BE2C (cell line): ENCODE data around the gene KLHDC9.

Experiments
- DNase-seq: peaks from one replicate; pipeline ENCODE4 v3.0.0-alpha.2; 2020
- H3K27me3 ChIP-seq: fragments of 250-450 bp; sonication (Bioruptor Pico); 2 replicates; pipeline ENCODE4 v1.5.1; 2020; ENCODE audit warnings: mild to moderate bottlenecking
- H3K36me3 ChIP-seq: fragments of 250-450 bp; sonication (Bioruptor Pico); 2 replicates; pipeline ENCODE4 v1.5.1; 2020; ENCODE audit warnings: mild to moderate bottlenecking
- H3K4me1 ChIP-seq: fragments of 250-450 bp; sonication (Bioruptor Pico); 2 replicates; pipeline ENCODE4 v1.5.1; 2020
- H3K4me3 ChIP-seq: 2 replicates; pipeline ENCODE4 v1.5.1; 2011; ENCODE audit warnings: low read depth, low read length
- H3K9me3 ChIP-seq: fragments of 250-450 bp; sonication (Bioruptor Pico); 2 replicates; pipeline ENCODE4 v1.5.1; 2020
- TF ChIP-seq, protein P1 (sequence below): IDR thresholded peaks from 2 replicates; pipeline ENCODE4 v1.5.1; 2012; ENCODE audit warnings: mild to moderate bottlenecking, low read depth, low read length

KLHDC9 gene

DNA sequence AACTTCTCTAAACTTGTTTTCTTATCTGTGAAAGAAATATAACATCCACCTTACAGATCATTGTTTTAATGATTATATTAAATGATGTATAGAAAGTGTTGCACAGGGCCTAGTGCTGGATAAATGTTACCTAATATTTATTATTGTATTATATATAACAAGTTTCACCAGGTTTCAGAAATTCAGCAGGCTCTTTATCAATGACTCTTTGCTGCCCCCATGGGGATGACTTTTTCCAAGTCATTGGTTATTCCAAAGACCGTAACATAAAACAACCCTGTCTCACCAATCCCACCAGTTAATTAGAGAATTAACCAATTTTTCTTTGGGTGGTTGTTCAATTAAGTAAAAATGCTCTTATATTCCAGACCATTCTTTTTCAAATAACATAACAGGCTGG is 41.6 kb downstream of the KLHDC9 start:
- TF ChIP-seq, protein P1, sequence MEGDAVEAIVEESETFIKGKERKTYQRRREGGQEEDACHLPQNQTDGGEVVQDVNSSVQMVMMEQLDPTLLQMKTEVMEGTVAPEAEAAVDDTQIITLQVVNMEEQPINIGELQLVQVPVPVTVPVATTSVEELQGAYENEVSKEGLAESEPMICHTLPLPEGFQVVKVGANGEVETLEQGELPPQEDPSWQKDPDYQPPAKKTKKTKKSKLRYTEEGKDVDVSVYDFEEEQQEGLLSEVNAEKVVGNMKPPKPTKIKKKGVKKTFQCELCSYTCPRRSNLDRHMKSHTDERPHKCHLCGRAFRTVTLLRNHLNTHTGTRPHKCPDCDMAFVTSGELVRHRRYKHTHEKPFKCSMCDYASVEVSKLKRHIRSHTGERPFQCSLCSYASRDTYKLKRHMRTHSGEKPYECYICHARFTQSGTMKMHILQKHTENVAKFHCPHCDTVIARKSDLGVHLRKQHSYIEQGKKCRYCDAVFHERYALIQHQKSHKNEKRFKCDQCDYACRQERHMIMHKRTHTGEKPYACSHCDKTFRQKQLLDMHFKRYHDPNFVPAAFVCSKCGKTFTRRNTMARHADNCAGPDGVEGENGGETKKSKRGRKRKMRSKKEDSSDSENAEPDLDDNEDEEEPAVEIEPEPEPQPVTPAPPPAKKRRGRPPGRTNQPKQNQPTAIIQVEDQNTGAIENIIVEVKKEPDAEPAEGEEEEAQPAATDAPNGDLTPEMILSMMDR = peak; percentile 74
- Histone ChIP-seq H3K4me3 (no peak overlapping the region), H3K36me3 (no peaks in the 10 kb centered on the region), H3K4me1 (no peaks in the 10 kb centered on the region), H3K9me3 (no peaks in the 10 kb centered on the region), H3K27me3 (no peaks in the 10 kb centered on the region)
- peak; percentile 63 for DNase-seq

DNA sequence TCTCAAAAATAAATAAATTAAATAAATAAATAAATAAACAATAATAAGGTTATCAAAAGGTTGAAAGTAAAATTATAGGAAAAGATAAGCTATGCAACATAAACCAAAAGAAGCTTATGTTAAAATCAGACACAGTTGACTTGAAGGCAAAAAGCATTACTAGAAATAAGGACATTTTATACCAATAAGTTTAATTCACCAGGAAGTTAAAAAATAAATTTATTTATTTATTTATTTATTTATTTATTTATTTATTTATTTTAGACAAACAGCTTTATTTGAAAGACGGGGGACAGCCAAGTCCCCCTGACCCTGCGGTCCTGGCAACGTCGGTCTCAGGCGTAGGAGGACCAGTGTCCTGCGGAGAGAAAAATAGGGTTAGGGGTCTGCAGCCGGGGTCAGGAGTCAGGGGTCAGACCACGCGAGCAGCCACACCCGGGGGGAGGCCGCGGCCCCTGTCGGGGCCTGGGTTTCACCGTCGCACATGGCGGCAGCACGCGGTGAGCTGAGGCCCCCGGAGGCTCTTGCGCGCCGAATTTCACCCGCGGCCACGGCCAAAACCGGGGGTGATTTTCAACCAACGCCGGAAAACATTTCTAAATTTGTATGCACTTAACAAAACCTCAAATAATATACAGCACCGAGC is 42.7 kb downstream of the KLHDC9 start:
- Histone ChIP-seq H3K4me1 (no peaks in the 10 kb centered on the region), H3K4me3 (no peak overlapping the region), H3K36me3 (no peaks in the 10 kb centered on the region), H3K9me3 (no peaks in the 10 kb centered on the region), H3K27me3 (no peaks in the 10 kb centered on the region)
- TF ChIP-seq, protein P1 = no peak
- DNase-seq = no peak

DNA sequence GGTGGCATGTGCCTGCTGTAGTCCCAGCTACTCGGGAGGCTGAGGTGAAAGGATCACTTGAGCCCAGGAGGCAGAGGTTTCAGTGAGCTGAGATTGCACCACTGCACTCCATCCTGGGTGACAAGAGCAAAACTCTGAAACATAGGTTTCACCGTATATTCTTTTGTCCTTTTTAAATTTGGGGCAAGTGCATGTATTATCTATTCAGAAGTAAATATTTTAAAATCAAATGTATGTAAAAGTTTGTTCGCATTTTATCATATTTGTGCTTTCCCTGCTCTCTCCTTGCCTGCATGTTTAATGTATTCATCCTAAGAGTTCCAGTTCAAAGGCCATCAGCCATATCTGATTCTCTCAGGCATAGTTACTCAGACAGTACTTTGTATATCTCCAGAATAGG is 47.7 kb downstream of the KLHDC9 start:
- no peaks in the 10 kb centered on the region for H3K27me3 ChIP-seq
- no peak overlapping the region for H3K4me3 ChIP-seq
- H3K36me3 ChIP-seq = no peaks in the 10 kb centered on the region
- TF ChIP-seq, protein P1 = no peak
- no peaks in the 10 kb centered on the region for H3K4me1 ChIP-seq
- DNase-seq = no peak
- no peaks in the 10 kb centered on the region for H3K9me3 ChIP-seq
